Stimulated activated CD4-positive, alpha-beta T cell treated with anti-CD3 and anti-CD28 coated beads, TNF-alpha, amount 100 ng/mL, for 4 hours (primary cell): ENCODE data around the gene PIANP.
"Not testable (repeated sequence)": the region's sequence is repeated elsewhere in the genome, so short reads cannot be mapped to it uniquely, and the experiment has no call there.

ENCODE experiments used
- DNase-seq, 3 experiments: peaks; one replicate each; pipeline ENCODE4 v3.0.0-alpha.2; 2020; ENCODE audit warnings: low read depth in 3 of 3

Gene PIANP

GRCh38 chr12:6700646-6701051 lies at the start of gene PIANP:
PIANP (minus strand) TSS chr12:6700815; CDS start chr12:6698061, 2,754 bp downstream.
- DNase-seq = peak in 2 of 3 experiments; percentile 32 to 38

- DNase-seq = no peak
Measured at GRCh38 chr12:6748761-6749160, 48.1 kb upstream of the PIANP start.

GRCh38 chr12:6747216-6747615 lies 46.6 kb upstream of the PIANP start:
- DNase-seq = no peak

GRCh38 chr12:6745741-6746525 lies 45.3 kb upstream of the PIANP start:
- DNase-seq = no peak

GRCh38 chr12:6743300-6743699 lies 42.7 kb upstream of the PIANP start:
- not testable (repeated sequence) for DNase-seq

- DNase-seq = no peak
Measured at GRCh38 chr12:6742834-6743233, 42.2 kb upstream of the PIANP start.

- DNase-seq = not testable (repeated sequence)
Measured at GRCh38 chr12:6742080-6742479, 41.5 kb upstream of the PIANP start.

GRCh38 chr12:6736754-6737153 lies 36.1 kb upstream of the PIANP start:
- DNase-seq = no peak

GRCh38 chr12:6735448-6736191 lies 35.0 kb upstream of the PIANP start:
- peak in 1 of 3 experiments; percentile 10 for DNase-seq

- no peak for DNase-seq
Measured at GRCh38 chr12:6734506-6735387, 34.1 kb upstream of the PIANP start.

- no peak for DNase-seq
Measured at GRCh38 chr12:6730169-6730568, 29.6 kb upstream of the PIANP start.

- DNase-seq = no peak
Measured at GRCh38 chr12:6729186-6729585, 28.6 kb upstream of the PIANP start.

GRCh38 chr12:6725350-6725749 lies 24.7 kb upstream of the PIANP start:
- no peak for DNase-seq

GRCh38 chr12:6724409-6724797 lies 23.8 kb upstream of the PIANP start:
- peak in 1 of 3 experiments; percentile 15 for DNase-seq

GRCh38 chr12:6723607-6724408 lies 23.2 kb upstream of the PIANP start, which contains the start of gene COPS7A:
COPS7A (plus strand) TSS chr12:6724046; CDS start chr12:6724657, 611 bp downstream.
- DNase-seq = peak; percentile 75 to 85 (median 84)

GRCh38 chr12:6722863-6723262 lies 22.2 kb upstream of the PIANP start:
- no peak for DNase-seq

- no peak for DNase-seq
Measured at GRCh38 chr12:6716874-6717437, 16.3 kb upstream of the PIANP start.

GRCh38 chr12:6716031-6716873 lies 15.6 kb upstream of the PIANP start:
- not testable (repeated sequence) for DNase-seq

- DNase-seq = no peak
Measured at GRCh38 chr12:6708960-6709394, 8.4 kb upstream of the PIANP start.

- not testable (repeated sequence) for DNase-seq
Measured at GRCh38 chr12:6708351-6708750, 7.7 kb upstream of the PIANP start.
